HEK293T (cell line): ENCODE data around the gene DNAJC11.
A peak's percentile ranks its signal among the peaks of the same experiment; 100 is the strongest.
"Not testable (repeated sequence)": the region's sequence is repeated elsewhere in the genome, so short reads cannot be mapped to it uniquely, and the experiment has no call there.

Experiments
- CTCF ChIA-PET: fragments of 350-600 bp; formaldehyde crosslinking; extraction: SDS; loops from one replicate; lab custom pipeline; 2021; ENCODE audit warnings: antibody characterized with exemption, inconsistent platforms; lab: Yijun Ruan, JAX
- POLR2A ChIA-PET: fragments of 350-600 bp; formaldehyde crosslinking; extraction: SDS; loops from one replicate; lab custom pipeline; 2020; ENCODE audit warnings: antibody characterized with exemption, inconsistent platforms; lab: Yijun Ruan, JAX
- DNase-seq: peaks from one replicate; pipeline ENCODE4 v3.0.0; 2012; ENCODE audit warnings: mixed read lengths; ENCODE audit errors: extremely low spot score
- ARNT ChIP-seq: fragments of 450-650 bp; IDR thresholded peaks from 2 replicates; pipeline ENCODE4 v1.6.1; 2017; ENCODE audit warnings: mild to moderate bottlenecking
- BHLHE40 ChIP-seq: fragments of 450-650 bp; IDR thresholded peaks from 2 replicates; pipeline ENCODE4 v1.6.1; 2016; ENCODE audit warnings: mild to moderate bottlenecking, moderate library complexity, borderline replicate concordance
- CTBP1 ChIP-seq: fragments of 450-650 bp; IDR thresholded peaks from 2 replicates; pipeline ENCODE4 v1.6.1; 2016; ENCODE audit warnings: borderline replicate concordance
- ELF4 ChIP-seq: fragments of 450-650 bp; IDR thresholded peaks from 2 replicates; pipeline ENCODE4 v1.6.1; 2017; ENCODE audit warnings: antibody characterized with exemption
- FOXA1 ChIP-seq: fragments of 450-650 bp; IDR thresholded peaks from 2 replicates; pipeline ENCODE4 v1.6.1; 2016; ENCODE audit warnings: mild to moderate bottlenecking
- FOXK2 ChIP-seq: fragments of 450-650 bp; IDR thresholded peaks from 2 replicates; pipeline ENCODE4 v1.6.1; 2016; ENCODE audit warnings: mild to moderate bottlenecking
- FOXM1 ChIP-seq: fragments of 450-650 bp; IDR thresholded peaks from 2 replicates; pipeline ENCODE4 v1.6.1; 2017; ENCODE audit warnings: mild to moderate bottlenecking, borderline replicate concordance
- HDGF ChIP-seq: fragments of 450-650 bp; IDR thresholded peaks from 2 replicates; pipeline ENCODE4 v1.6.1; 2017; ENCODE audit warnings: antibody characterized with exemption, borderline replicate concordance
- L3MBTL2 ChIP-seq: fragments of 450-650 bp; conservative IDR thresholded peaks from 2 replicates; pipeline ENCODE4 v1.6.1; 2016; ENCODE audit warnings: mild to moderate bottlenecking
- LEF1 ChIP-seq: fragments of 450-650 bp; IDR thresholded peaks from 2 replicates; pipeline ENCODE4 v1.6.1; 2017; ENCODE audit warnings: mild to moderate bottlenecking, borderline replicate concordance
- NFRKB ChIP-seq: fragments of 450-650 bp; IDR thresholded peaks from 2 replicates; pipeline ENCODE4 v1.6.1; 2016; ENCODE audit warnings: mild to moderate bottlenecking, moderate library complexity
- SP1 ChIP-seq: fragments of 450-650 bp; IDR thresholded peaks from 2 replicates; pipeline ENCODE4 v1.6.1; 2017
- SUZ12 ChIP-seq: fragments of 450-650 bp; IDR thresholded peaks from 2 replicates; pipeline ENCODE4 v1.6.1; 2016; ENCODE audit warnings: mild to moderate bottlenecking
- TARDBP ChIP-seq: fragments of 450-650 bp; IDR thresholded peaks from 2 replicates; pipeline ENCODE4 v1.6.1; 2016
- ZNF384 ChIP-seq: fragments of 450-650 bp; IDR thresholded peaks from 2 replicates; pipeline ENCODE4 v1.6.1; 2016
- TF ChIP-seq, protein P1 (sequence below): fragments of 450-650 bp; IDR thresholded peaks from 2 replicates; pipeline ENCODE4 v1.6.1; 2016

Gene DNAJC11

DNA sequence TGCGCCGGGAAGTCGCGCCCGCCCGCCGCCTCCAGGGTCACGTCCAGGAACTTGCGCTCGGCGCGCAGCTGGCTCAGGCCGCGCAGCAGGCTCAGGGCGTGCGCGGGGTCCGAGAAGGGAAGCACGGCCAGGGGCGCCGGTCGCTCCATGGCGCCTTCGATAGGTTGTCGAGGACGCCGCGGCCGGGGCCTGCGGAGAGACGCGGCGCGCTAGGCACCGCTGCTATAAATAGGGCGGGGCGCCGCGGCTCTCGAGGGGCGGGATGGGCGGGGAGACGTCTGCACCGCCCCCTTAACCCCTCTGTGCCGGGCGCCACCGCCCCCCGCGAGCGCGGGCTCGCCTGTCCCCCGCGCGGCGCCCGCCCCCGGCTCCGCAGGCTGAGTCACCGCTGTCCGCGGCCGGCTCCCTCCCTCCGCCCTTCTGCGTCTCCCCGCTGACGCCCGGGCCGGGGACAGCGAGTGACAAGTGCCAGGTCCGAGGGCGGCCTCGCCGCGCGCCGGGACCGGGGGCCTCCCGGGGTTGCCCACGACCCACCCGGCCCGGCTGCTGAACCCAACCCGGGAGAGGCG lies 98.9 kb downstream of the DNAJC11 start, which contains the start of gene KLHL21:
TSS of gene KLHL21 (minus strand) at position 201 of the 569 bp plus-strand sequence. CDS start at position 149, 52 bp downstream.
- CTCF ChIA-PET: interaction anchor here (1.3 kb wide), 1 partner anchor 48 kb away, joined by 3 read pairs; the partner anchor contains the start of gene NOL9

DNA sequence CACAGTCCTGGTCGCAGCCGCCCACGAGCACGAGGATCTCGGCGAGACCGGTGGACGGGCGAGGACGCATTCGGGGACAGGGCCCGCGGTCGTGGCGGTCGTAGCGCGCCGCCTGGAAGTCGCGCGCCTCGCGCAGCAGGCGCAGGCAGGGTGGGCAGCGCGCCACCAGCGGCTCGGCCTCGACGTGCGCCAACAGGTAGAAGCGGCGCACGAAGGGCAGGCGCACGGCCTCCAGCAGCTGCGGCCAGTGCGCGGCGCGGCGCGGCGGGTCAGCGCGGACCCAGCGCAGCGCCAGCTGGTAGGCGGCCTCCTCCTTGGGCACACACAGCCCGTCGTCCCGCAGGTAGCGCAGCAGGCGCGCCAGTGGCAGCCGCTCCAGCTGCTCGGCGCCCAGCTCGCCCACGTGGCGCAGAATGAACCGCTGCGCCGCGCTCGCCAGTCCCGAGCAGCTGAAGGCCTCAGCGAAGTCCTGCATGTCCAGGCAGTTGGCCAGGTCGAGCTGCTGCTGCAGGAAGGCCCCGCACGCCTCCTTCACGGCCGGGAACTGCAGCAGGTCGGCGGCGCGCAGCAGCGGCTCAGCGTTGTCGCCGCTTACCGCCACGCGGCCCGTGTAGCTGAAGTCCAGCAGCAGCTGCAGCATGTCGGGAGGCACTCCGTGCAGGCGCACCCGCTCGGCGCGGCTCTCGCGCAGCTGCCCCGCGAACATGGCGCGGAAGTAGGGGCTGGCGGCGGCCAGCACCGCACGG lies 99.5 kb downstream of the DNAJC11 start:
- TF ChIP-seq L3MBTL2 (peak; percentile 77), FOXM1 (no peak)
- ChIA-PET CTCF (interaction anchor here (1.3 kb wide), 1 partner anchor 48 kb away, joined by 3 read pairs; the partner anchor contains the start of gene NOL9), POLR2A (interaction anchor here (0.9 to 6.1 kb wide), 10 partner anchors 10 to 184 kb away, joined by 3 to 55 read pairs (median 6); partner anchors contain the start of genes NOL9, PHF13, TAS1R1 and ZBTB48)
- no peak for DNase-seq

More for the DNA sequence above, 98.9 kb downstream of the DNAJC11 start, which contains the start of gene KLHL21:
- POLR2A ChIA-PET: interaction anchor here (0.7 to 6.1 kb wide), 11 partner anchors 9 to 95 kb away, joined by 3 to 55 read pairs (median 5); partner anchors contain the start of genes NOL9, PHF13, TAS1R1 and ZBTB48
- peak; percentile 81 for DNase-seq
- TF ChIP-seq ZNF384 (no peak), FOXM1 (peak; percentile 43; the same call in 1 of the 2 replicates)

DNA sequence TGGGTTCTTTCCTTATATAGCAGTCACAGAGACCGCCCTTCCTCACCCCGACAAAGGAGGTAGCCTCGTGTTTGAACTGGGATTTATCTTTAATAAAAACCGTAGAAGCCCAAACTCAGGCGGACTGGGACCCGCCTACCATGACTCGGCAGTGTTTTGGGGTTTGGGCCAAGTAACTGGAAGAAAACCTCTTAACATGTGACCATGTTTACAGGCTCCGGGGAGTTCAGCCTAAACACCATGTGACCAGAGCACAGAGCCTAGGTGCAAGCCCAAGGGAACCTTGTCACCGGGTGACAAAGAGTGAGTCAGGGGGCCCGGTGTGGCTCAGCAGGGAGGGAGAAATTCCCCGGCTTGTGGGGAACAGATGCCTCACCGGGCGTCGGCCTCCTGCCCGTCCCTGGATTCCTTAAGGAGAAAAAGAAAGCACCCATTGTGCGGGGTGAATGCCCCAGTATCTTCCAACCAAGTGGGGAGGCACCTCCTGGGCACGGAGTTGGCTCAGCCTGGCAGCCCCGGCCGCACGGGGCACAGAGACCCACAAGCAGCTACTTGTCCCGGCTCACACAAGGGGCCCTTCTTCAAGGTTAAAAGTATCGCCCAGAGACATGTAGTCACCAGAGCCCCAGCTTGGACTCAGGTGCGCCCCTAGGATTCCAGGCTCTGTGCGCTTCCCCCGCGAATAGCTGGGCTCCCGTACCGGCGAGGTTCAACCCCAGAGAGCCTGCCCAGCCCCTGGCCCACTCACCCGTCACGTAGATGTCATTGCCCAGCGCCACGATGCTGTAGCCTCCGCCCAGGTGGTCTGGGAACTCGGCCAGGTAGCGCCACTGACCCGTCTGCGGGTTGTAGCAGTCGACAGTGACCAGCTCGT lies 100.3 kb downstream of the DNAJC11 start:
- DNase-seq: no peak
- CTCF ChIA-PET: interaction anchor here (1.3 kb wide), 1 partner anchor 47 kb away, joined by 3 read pairs; the partner anchor contains the start of gene NOL9
- POLR2A ChIA-PET: interaction anchor here (0.8 to 6.1 kb wide), 11 partner anchors 11 to 183 kb away, joined by 3 to 55 read pairs (median 4); partner anchors contain the start of genes NOL9, PHF13, TAS1R1 and ZBTB48
- no peak for TF ChIP-seq ELF4
- TF ChIP-seq, protein P1, sequence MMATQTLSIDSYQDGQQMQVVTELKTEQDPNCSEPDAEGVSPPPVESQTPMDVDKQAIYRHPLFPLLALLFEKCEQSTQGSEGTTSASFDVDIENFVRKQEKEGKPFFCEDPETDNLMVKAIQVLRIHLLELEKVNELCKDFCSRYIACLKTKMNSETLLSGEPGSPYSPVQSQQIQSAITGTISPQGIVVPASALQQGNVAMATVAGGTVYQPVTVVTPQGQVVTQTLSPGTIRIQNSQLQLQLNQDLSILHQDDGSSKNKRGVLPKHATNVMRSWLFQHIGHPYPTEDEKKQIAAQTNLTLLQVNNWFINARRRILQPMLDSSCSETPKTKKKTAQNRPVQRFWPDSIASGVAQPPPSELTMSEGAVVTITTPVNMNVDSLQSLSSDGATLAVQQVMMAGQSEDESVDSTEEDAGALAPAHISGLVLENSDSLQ: no peak
- TF ChIP-seq FOXM1: no peak
- no peak for TF ChIP-seq FOXK2
- TF ChIP-seq FOXA1: no peak
- no peak for TF ChIP-seq LEF1
- TF ChIP-seq CTBP1: no peak
- no peak for TF ChIP-seq ZNF384
- no peak for TF ChIP-seq SUZ12
- TF ChIP-seq BHLHE40: no peak
- no peak for TF ChIP-seq TARDBP

DNA sequence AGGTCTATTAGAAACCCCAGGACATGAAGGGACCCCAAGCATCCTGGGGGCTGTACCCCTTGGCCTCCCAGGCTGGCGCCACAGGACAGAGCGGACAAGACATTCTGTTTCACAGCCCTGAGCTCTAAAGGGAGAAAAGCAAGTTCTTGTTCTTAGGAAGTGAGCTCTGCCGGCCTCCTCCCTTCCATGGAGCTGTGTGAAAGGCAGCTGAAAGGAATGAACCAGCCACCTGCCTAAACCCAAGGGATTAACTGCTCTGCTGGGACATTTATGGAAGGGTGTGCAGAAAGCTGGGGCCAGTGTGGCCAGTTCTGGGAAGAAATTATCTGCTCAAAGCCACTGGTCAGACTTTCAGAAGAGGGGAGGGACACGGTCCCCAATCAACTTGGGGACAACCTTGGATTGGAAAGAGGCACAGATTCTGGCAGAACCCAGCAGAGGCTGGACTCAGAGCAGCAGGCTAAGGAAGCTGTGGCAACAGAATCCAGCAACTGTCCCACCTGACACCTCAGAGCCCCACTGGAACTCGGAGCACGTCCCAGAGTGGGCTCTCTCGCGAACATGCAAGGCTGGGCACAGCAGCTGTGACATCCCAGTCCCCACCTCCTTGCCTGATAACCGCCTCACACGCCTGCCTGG lies 101.1 kb downstream of the DNAJC11 start:
- DNase-seq: no peak
- ChIA-PET POLR2A (interaction anchor here (0.8 to 6.1 kb wide), 5 partner anchors 11 to 47 kb away, joined by 3 to 55 read pairs (median 4); partner anchors contain the start of genes NOL9, TAS1R1 and ZBTB48), CTCF (interaction anchor here (0.6 kb wide), 2 partner anchors 46 to 177 kb away, joined by 3 read pairs; no protein-coding TSS in a partner anchor)

DNA sequence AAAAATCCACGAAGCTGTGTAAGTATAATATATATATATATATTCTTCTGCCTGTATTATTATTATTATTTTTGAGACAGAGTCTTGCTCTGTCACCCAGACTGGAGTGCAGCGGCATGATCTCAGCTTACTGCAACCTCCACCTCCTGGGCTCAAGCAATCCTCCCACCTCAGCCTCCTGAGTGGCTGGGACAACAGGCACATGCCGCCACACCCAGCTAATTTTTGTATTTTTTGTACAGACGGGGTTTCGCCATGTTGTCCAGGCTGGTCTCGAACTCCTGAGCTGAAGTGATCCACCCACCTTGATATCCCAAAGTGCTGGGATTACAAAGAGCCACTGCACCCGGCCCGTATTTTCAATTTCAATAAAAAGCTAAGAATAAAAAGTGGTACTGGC lies 101.6 kb downstream of the DNAJC11 start:
- DNase-seq: not testable (repeated sequence)
- ChIA-PET CTCF (interaction anchor here (0.6 kb wide), 2 partner anchors 47 to 177 kb away, joined by 3 read pairs; no protein-coding TSS in a partner anchor), POLR2A (interaction anchor here (0.8 to 6.1 kb wide), 6 partner anchors 10 to 46 kb away, joined by 3 to 55 read pairs (median 4); partner anchors contain the start of genes NOL9, TAS1R1 and ZBTB48)

More for the DNA sequence above, 101.1 kb downstream of the DNAJC11 start:
- no peak for TF ChIP-seq BHLHE40
- TF ChIP-seq ARNT: no peak
- no peak for TF ChIP-seq SUZ12
- TF ChIP-seq L3MBTL2: no peak
- TF ChIP-seq ZNF384: no peak
- no peak for TF ChIP-seq SP1
- TF ChIP-seq, protein P1: no peak
- TF ChIP-seq LEF1: no peak
- no peak for TF ChIP-seq TARDBP
- no peak for TF ChIP-seq ELF4
- no peak for TF ChIP-seq FOXM1
- TF ChIP-seq FOXA1: no peak
- no peak for TF ChIP-seq NFRKB
- TF ChIP-seq FOXK2: no peak
- no peak for TF ChIP-seq CTBP1
- TF ChIP-seq HDGF: no peak
